ENCODE results near the gene CPNE8.

CPNE8 gene

DNA sequence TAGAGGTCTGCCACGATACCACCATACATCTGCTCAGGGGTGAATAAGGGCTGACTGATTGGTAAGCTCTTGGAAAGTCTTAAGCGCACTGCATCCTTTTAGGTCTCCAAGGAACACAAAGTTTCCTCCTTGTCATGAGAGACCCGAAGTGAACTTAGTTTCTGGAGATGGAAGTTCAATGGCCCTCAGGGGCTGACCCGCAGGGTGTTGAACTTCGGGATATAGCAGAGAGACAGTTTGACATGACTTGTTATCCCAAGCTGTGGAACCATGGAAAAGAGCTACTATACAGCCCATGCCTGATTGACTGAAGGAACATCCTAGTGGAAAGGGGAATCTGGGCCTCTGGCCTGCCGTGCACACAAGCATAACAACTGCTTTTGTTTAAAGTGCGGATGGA is 26.9 kb upstream of the CPNE8 start:
- Mint-ChIP-seq H3K9me3 (no peaks in the 10 kb centered on the region), H3K4me1 (no peaks in the 10 kb centered on the region)

DNA sequence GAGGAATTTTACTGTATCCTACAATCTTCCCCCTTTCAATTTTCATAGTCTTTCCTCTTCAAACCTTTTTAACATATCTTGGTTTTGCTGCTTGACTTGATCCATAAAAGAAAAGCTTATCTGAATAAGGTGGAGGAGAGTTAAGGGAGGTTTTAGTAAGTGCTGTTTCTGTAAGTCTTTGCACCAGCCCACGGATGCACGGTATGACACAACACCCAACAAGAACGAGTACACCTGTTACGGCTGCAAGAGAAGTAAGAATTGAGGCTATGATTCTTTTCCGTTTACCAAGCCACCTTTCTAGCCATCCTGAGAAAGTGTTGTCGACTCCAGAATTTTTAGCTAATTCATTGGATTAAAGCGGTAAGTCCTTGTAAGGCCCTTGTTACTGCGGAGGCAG is 26.1 kb upstream of the CPNE8 start:
- no peaks in the 10 kb centered on the region for H3K9me3 Mint-ChIP-seq
- no peaks in the 10 kb centered on the region for H3K4me1 Mint-ChIP-seq
- TF ChIP-seq, protein P1, sequence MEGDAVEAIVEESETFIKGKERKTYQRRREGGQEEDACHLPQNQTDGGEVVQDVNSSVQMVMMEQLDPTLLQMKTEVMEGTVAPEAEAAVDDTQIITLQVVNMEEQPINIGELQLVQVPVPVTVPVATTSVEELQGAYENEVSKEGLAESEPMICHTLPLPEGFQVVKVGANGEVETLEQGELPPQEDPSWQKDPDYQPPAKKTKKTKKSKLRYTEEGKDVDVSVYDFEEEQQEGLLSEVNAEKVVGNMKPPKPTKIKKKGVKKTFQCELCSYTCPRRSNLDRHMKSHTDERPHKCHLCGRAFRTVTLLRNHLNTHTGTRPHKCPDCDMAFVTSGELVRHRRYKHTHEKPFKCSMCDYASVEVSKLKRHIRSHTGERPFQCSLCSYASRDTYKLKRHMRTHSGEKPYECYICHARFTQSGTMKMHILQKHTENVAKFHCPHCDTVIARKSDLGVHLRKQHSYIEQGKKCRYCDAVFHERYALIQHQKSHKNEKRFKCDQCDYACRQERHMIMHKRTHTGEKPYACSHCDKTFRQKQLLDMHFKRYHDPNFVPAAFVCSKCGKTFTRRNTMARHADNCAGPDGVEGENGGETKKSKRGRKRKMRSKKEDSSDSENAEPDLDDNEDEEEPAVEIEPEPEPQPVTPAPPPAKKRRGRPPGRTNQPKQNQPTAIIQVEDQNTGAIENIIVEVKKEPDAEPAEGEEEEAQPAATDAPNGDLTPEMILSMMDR (IDR thresholded peaks at IDR 0.05; ENCODE audit: unreplicated experiment in 3 of 3), result no peak
- no peaks in the 10 kb centered on the region for H3K27me3 Mint-ChIP-seq (ENCODE audit: low read depth)
- H3K27ac Mint-ChIP-seq, result no peak overlapping the region
- H3K36me3 Mint-ChIP-seq (ENCODE audit: low read depth), result no peaks in the 10 kb centered on the region
- H3K4me3 Mint-ChIP-seq, result no peak overlapping the region

More for the DNA sequence above, 26.9 kb upstream of the CPNE8 start:
- Mint-ChIP-seq H3K27me3 (ENCODE audit: low read depth) (no peaks in the 10 kb centered on the region), H3K27ac (no peak overlapping the region), H3K4me3 (no peak overlapping the region), H3K36me3 (ENCODE audit: low read depth) (no peaks in the 10 kb centered on the region)
- TF ChIP-seq, protein P1 (IDR thresholded peaks at IDR 0.05; ENCODE audit: unreplicated experiment in 3 of 3), result no peak

DNA sequence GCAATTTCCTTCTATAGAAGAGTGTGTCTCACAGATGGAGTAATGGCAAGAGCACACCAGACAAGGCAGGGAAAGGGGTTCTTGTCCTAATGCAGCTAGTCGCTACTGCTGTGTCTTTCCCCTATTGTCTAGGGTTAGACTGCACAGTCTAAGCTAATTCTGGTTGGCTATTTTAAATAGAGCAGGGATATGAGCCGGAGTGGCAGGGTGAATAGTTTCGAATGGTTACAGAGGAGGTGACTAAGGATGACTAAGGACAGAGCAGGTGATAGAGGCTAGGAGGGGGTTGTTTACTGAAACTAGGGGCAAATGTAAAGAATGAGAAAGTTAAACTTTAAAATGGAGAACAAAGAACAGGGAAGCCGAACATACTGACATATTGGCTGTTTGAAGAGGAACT is 25.6 kb upstream of the CPNE8 start:
- TF ChIP-seq, protein P1 (IDR thresholded peaks at IDR 0.05; ENCODE audit: unreplicated experiment in 3 of 3), result no peak

DNA sequence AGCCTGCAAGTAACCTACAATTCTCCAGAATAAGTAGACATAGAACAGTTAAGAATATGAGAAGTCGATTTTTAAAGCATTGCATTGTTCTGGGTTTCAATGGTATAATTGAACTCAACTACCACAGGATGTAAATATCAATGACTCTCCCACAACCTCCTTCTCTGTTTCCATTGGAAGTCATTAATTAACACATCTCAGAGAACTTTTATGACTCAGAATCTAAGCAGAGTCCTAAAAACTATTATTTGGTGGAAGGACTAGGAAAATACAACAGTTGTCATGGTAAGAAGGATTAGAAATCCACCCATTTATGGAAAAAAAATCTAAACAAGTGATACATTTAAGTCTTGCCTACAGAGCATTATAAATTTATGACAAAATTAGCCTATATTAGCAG is 21.1 kb upstream of the CPNE8 start:
- Mint-ChIP-seq H3K4me1 (no peaks in the 10 kb centered on the region), H3K36me3 (ENCODE audit: low read depth) (no peaks in the 10 kb centered on the region), H3K9me3 (no peaks in the 10 kb centered on the region), H3K27me3 (ENCODE audit: low read depth) (no peaks in the 10 kb centered on the region), H3K27ac (no peak overlapping the region), H3K4me3 (no peak overlapping the region)
- TF ChIP-seq, protein P1 (IDR thresholded peaks at IDR 0.05; ENCODE audit: unreplicated experiment in 3 of 3), result no peak

More for the DNA sequence above, 25.6 kb upstream of the CPNE8 start:
- Mint-ChIP-seq H3K9me3 (no peaks in the 10 kb centered on the region), H3K4me3 (no peak overlapping the region), H3K36me3 (ENCODE audit: low read depth) (no peaks in the 10 kb centered on the region), H3K27ac (no peak overlapping the region), H3K27me3 (ENCODE audit: low read depth) (no peaks in the 10 kb centered on the region), H3K4me1 (no peaks in the 10 kb centered on the region)

DNA sequence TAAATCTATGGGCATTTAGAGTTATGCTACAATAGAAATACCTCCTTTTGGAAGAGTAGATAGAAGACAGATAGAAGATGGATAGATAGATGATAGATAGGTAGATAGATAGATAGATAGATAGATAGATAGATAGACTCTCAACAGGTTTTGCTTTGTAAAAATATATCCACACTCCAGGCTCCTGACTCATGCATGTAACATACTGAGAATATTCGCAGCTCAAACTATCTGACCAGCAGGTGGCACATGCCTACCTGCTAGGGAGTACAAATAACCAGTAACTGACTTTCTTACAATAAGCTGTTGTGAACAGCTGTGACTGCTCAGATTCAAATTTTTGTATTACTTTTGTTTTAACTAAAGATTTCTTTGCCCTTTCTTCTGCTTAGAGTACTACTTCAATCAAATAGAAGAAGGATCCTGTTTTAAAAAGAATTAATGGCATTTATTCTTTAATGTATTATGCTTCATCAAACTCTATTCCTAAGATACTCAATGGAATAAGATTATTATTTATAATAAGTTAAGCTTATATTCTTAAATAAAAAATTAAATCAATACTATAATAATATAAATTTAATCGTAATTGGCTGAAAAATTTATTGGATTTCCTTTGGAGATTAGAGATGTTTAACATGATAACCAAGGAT is 15.8 kb upstream of the CPNE8 start:
- Mint-ChIP-seq H3K27me3 (ENCODE audit: low read depth) (no peaks in the 10 kb centered on the region), H3K9me3 (no peaks in the 10 kb centered on the region), H3K27ac (no peak overlapping the region), H3K4me1 (no peaks in the 10 kb centered on the region), H3K4me3 (no peak overlapping the region), H3K36me3 (ENCODE audit: low read depth) (no peaks in the 10 kb centered on the region)
- TF ChIP-seq, protein P1 (IDR thresholded peaks at IDR 0.05; ENCODE audit: unreplicated experiment in 3 of 3), result peak; percentile 48 to 63 (median 56)

DNA sequence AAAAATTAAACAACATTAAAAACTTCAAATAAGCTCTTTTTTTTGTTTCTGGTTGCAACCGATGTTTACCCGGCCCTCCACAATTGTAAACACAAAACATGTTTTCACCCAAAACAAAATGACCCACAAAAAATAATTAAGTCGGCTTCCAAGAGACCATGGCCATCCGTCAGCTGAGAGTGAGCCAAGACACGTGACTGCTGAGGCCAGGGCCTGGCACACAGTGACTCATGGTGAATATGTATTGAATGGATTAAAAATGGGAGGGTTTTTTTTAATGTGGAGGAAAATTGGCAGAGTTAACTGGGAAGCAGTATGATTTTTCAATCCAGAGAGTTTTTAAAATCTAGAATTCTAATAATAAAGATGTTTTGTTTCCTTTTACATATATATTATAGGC is 13.8 kb upstream of the CPNE8 start:
- no peaks in the 10 kb centered on the region for H3K4me1 Mint-ChIP-seq
- no peak overlapping the region for H3K27ac Mint-ChIP-seq

More for the DNA sequence above, 13.8 kb upstream of the CPNE8 start:
- TF ChIP-seq, protein P1 (IDR thresholded peaks at IDR 0.05; ENCODE audit: unreplicated experiment in 3 of 3), result no peak
- no peaks in the 10 kb centered on the region for H3K27me3 Mint-ChIP-seq (ENCODE audit: low read depth)
- H3K9me3 Mint-ChIP-seq, result no peaks in the 10 kb centered on the region
- H3K4me3 Mint-ChIP-seq, result no peak overlapping the region
- no peaks in the 10 kb centered on the region for H3K36me3 Mint-ChIP-seq (ENCODE audit: low read depth)
